Right ventricle myocardium superior (tissue), 1 donor: Measurements from ENCODE around the gene PSMB9. TPM values are rescaled to one million over a fixed set of nuclear protein-coding genes. Genes with fewer than 3 reads are reported as not detected.
"Not testable (repeated sequence)": the region's sequence is repeated elsewhere in the genome, so short reads cannot be mapped to it uniquely, and the experiment has no call there.

ENCODE experiments used
- ATAC-seq: fragments of 200-7000 bp; cut with Tn5 transposase; one replicate; pipeline ENCODE4 v1.9.1; 2020; ENCODE audit warnings: mild to moderate bottlenecking; ENCODE audit not compliant: poor library complexity
- DNase-seq: peaks from one replicate; pipeline ENCODE4 v3.0.0-alpha.2; 2020
- intact Hi-C: fragments of 100-400 bp; cut with DNase I; formaldehyde crosslinking; loops from one replicate; pipeline ENCODE4 v1.11.2; 2022
- long read RNA-seq: library from polyadenylated mRNA; unstranded; transcript quantifications from one replicate; pipeline ENCODE4 v2.0.0, GENCODE V29; 2021
- total RNA-seq: library from RNA; stranded (reverse); fragmentation: NEBNext Ultra II Directional; extraction: Animal tissue kit (Norgen Biotek cat#: 25700); gene quantifications from one replicate; pipeline ENCODE4 v1.2.1, GENCODE V29; 2021
- donor health status: DM: no; HTN: yes; CAD: no; lungs with severe emphysema.

PSMB9 gene
- total RNA-seq: 12.6 TPM
- long read RNA-seq, transcript PSMB9-207 (6 exons, 782 nt): major isoform, 6 of 11 reads
- long read RNA-seq, partial matches to known transcripts: 4 of 11 reads
- long read RNA-seq, other reads (novel, unspliced or antisense): 1 of 11 reads

DNA sequence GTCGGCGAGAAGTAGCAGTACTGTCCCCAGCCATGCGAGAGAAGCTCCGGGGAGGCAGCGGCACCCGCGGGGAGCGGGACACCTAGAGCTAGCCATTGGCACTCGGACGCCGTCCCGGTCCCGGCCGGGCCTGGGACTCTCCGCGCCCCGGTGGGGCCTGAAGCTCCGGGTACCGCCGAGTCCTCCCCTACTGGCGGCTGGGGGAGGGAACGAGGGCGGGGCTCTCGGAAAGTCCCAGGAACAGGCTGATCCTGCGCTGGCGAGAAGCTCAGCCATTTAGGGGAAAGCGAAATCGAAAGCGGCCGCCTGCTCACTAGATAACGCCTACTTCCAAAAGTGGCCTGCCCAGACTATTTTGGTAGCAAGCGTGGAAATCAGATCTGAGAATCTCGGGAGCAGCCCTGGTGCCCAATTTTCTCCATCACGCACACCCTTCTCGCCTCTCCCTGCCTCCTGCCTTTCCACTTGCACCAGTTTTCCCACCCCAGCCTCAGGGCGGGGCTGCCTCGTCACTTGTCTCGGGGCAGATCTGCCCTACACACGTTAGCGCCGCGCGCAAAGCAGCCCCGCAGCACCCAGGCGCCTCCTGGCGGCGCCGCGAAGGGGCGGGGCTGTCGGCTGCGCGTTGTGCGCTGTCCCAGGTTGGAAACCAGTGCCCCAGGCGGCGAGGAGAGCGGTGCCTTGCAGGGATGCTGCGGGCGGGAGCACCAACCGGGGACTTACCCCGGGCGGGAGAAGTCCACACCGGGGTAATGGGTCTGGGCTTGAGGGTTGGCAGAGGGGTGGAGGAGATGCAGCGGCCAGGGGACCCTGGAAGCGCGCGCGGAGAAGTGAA is at the start of gene PSMB9, which contains the start of gene TAP1:
Gene PSMB9 (plus strand): TSS at position 652 of the 835 bp plus-strand sequence. CDS start 38 bp downstream, at position 690.
Gene TAP1 (minus strand): TSS at position 164 of the 835 bp plus-strand sequence. CDS start 68 bp downstream, at position 96.
- intact Hi-C loops: loop anchor here (2.0 kb wide), 1 partner anchor 15 kb away; the partner anchor contains the start of gene TAP2
- DNase-seq: peak; percentile 97
- ATAC-seq: peak; percentile 97

DNA sequence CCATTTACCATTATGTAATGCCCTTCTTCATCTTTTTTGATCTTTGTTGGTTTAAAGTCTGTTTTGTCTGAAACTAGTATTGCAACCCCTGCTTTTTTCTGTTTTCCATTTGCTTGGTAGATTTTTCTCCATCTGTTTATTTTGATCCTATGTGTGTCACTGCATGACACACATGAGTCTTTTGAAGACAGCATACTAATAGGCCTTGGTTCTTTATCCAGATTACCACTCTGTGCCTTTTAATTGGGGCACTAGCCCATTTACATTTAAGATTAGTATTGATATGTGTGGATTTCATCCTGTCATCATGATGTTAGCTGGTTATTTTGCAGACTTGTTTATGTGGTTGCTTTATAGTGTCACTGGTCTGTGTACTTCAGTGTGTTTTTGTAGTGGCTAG is 48.6 kb upstream of the PSMB9 start:
- ATAC-seq, intact Hi-C loops, DNase-seq: not testable (repeated sequence)

DNA sequence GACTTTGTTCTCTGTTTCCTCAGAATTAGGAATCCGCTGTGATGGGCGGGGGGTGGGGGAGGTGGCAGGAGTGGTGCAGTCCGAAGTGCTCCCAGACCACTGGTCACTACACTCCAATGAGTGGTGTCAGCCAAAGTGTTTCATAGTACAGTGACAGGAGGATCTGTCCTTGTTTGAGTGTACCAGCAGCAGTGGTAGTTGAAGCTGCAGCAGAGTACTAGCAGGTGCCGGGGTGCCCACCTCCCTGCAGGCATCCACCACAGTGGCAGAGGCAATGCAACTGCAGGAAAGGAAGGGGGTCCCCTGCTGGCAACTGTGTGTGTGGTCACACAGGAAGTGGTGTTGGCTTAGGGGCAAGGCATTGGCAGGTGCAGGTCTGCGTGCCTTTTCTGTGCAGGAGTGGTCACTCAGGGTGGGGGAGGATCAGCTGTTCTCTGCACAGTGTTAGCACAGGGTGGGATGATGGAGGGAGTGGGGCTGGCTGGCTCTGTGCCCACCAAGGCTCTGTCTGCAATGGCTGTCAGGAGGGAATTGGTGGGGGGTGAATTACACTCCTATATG is 46.9 kb upstream of the PSMB9 start:
- intact Hi-C loops: no loop called here
- no peak for DNase-seq
- ATAC-seq: no peak

DNA sequence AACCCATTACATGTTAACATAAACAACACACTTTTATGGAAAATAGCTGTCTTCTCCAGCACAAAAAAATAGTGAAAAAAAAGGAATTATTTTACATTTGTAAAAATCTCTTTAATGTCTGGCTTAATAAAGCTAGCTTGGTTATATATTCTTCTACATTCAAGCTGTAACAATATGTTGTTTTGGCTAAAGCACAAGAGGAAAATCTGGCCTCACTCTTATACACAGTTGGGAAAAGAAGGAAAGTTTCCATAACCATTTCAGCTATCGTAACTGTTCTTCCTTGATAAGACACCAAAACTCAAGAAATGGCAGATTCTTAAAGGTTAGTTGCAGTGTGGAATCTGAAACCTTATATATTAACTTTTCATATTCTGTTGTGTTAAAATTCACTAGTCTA is 44.8 kb upstream of the PSMB9 start:
- no peak for ATAC-seq

DNA sequence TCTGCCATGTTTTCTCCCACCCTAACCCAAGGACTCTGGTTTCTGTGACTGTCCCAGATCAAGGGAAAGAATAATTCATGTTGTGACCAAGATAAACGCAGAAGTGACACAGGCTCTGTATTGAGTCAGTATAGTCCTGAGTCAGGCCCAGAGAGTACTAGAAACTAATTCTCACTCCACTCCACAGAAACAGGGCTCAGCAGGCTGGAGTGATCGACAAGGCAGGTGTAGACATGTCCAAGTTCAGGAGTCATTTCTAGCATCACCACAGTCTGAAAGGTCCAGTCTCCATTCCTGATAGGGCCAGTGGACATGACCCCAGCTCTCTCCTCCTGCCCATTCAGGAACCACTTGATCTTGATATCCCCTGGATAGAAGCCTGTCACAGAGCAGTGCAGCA is 39.8 kb upstream of the PSMB9 start:
- intact Hi-C loops: no loop called here
- ATAC-seq: no peak
- no peak for DNase-seq

More for the DNA sequence above, 44.8 kb upstream of the PSMB9 start:
- intact Hi-C loops: no loop called here
- DNase-seq: no peak

DNA sequence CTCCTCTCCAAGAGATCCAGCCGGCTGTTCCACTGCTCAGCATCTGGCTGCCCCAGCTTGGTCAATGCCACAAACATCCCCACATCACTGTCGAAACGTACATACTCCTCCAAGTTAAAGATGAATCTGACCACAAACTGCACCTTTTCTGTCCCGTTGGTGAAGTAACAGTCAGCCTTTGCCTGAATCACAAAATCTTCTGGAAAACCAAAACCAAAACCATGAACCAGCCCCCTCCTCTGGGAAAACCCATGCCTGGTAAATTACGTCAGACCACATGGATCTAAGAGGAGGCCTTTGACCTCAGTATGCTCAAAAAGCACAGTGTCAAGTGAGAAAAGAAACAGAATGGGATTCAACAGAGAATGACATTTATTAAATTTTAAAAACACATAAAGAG is 38.9 kb upstream of the PSMB9 start:
- no peak for DNase-seq
- ATAC-seq: peak; percentile 34
- intact Hi-C loops: no loop called here

DNA sequence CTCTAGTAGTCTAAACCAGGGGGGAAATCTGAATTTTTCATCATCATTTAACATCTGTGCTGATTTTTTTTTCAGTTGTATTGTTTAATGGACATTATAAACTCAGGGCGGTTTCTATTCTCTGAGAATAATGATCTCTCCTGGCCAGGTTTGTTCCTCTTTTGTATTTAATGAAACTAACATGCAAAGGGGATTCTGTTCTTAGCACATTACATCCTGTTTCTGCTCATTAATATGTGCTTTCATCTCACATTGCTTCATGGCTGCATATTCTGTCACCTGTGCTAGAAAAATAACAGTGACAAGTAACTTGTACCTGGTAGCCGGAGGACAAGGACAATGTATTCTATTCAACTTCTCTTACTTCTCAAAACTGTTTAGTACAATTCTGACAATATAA is 38.0 kb upstream of the PSMB9 start:
- no peak for ATAC-seq
- intact Hi-C loops: no loop called here
- no peak for DNase-seq

DNA sequence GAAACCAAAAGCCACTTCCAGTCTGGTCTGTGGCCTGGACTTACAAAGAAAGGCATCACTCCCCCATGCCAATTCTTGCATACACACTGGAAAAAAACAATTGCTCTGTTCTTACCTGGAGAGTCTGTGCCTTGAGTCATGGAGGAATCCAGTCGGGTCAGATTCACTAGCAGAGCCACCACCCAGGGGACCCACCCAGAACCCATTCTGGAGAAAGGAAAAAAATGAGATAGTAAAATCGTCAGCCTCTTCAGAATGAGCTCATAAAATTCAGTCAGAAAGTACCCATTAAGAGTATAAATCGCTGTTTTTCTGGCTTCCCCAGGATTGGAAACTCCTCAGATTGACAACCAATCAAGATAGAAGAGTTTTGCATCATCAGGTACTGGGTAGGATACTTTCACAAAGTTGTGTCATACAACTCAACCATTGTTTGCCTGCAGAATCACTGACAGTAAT is 37.2 kb upstream of the PSMB9 start, which contains the start of gene HLA-DOB:
Gene HLA-DOB (minus strand): TSS at position 257 of the 459 bp plus-strand sequence. CDS start 51 bp downstream, at position 206.
- ATAC-seq: no peak
- no peak for DNase-seq
- intact Hi-C loops: no loop called here

DNA sequence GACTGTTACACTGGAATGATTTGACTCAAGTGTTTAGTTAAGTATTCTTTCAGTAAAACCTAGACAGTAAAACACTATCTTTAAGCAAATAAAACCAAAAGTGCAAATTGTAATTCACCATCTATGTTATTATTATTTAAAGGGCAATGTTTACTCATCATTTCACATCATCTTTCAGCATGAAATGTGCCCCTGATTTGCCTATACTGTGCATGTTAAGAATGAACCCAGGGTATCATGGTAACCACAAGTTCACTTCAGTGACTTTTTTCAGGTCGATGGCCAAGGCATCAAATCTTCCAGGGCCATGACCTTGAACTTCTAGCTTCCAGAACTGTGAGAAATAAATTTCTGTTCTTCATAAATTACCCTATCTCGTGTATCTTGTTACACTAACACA is 35.1 kb upstream of the PSMB9 start:
- DNase-seq: no peak
- ATAC-seq: no peak
- intact Hi-C loops: no loop called here

DNA sequence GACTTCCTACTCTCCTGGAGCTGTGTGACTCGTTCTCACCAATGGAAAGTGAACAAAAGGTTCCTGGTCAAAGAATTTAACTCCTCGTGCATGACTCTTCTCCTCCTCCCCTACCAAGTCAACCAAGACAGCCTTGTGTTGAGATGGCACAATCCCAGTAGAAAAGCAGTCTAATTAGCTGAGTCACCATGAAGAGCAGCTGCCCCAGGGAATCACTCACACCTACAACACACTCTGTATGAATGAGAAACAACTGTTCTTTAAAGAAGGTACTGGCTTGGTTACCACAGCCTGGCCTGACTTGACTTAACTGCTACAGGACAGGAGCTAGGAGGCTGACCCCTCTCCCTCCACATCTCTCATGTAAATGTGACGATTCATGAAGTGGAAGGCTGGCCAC is 34.3 kb upstream of the PSMB9 start:
- no peak for ATAC-seq
- DNase-seq: no peak
- intact Hi-C loops: no loop called here

DNA sequence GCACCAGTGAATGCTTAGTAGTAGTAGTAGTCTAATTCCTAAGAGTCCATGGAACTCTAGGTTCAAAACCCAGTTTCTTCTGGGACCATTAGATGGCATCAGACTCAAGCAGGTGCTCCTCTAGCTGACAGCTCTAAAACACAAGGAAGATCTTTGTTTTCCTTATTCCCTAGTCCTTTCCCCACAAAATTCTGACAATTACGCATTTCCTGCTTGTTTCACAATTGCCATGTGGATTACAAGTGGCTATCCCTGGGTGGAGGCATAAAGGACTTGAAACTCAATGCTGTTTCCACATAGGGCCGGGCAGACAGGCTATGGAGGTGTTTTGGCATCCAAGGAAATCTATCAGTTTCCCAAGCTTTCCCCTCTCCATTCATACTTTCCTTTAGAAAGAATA is 28.0 kb upstream of the PSMB9 start:
- DNase-seq: no peak
- peak; percentile 78 for ATAC-seq
- intact Hi-C loops: no loop called here

DNA sequence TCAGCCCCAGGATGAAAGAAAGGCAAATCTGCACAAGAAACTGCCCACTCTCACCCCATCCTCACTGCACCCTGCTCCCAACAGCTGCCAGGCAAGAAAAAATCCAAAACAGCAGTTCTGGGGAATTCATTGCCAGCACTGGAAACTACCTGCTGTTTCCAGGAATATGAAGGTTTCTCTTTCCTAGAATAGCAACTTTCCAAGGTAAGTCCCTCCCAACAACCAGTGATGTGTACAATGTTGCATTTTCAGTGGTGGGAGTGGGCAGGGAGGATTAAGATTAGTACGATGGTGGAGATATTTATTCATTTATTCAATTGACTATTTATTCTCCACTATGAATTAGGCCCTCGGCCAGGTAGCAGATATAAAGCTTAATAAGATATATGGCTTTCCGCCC is 27.0 kb upstream of the PSMB9 start:
- DNase-seq: no peak
- intact Hi-C loops: no loop called here
- no peak for ATAC-seq

DNA sequence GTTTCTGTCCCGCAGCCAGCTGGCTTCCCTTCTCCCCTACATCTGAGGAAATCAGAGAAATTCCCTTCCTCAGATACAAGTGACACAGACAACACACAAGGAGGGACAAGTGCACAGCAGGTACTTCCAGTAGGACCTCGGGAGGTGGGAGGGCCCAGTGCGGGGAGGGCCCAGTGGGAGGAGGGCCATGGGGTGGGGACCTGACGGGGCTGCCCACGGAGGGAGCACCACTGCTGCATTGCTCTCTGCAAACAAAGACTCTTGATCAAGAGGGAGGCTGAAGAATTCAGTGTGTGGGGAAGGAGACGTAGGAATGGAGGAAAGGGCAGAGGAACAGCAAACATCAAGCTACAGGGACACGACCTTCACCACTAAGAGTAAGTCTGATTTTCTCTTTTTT is 24.5 kb upstream of the PSMB9 start:
- intact Hi-C loops: no loop called here
- ATAC-seq (no peak), DNase-seq (no peak)

DNA sequence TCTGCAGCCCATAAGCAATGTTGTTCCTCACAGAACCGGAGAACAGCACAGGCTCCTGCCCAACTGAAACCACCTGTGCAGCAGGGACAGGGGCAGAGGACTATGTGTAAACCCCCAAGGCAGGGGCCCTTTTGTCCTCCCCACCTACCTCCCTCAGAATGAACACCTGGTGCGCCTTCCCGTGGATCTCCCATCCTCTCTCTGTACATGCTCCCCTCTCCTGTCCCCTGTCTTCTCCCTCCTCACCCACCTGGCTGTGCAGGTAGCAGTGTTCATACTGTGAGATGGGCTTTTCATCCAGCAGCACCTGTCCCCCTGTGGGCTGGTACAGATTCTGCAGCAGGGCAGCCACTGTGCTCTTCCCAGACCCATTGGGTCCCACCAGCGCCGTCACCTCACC is 24.0 kb upstream of the PSMB9 start:
- no peak for ATAC-seq
- intact Hi-C loops: loop anchor here (5.0 kb wide), 1 partner anchor 37 kb away; no protein-coding TSS in a partner anchor
- DNase-seq: no peak

DNA sequence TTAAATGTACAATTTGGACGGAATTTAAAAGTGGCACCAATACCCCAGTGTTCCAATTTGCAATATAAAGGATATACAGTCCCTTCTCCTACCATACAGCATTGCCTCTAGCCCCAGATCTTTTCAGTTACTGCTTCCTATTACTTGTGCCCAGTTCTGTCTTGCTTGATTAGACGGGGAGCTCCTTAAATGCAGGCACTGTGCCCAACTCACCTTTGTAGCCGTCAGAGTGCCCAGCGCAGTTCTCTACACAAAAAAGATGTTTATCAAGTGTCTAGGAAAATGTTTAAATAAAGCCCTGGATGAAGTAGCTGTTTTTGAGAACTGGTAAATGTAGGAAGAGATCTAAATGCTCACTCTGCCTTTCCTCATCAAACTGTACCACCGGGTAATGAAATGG is 23.1 kb upstream of the PSMB9 start:
- DNase-seq (no peak), ATAC-seq (no peak)
- intact Hi-C loops: loop anchor here (5.0 kb wide), 1 partner anchor 36 kb away; no protein-coding TSS in a partner anchor

DNA sequence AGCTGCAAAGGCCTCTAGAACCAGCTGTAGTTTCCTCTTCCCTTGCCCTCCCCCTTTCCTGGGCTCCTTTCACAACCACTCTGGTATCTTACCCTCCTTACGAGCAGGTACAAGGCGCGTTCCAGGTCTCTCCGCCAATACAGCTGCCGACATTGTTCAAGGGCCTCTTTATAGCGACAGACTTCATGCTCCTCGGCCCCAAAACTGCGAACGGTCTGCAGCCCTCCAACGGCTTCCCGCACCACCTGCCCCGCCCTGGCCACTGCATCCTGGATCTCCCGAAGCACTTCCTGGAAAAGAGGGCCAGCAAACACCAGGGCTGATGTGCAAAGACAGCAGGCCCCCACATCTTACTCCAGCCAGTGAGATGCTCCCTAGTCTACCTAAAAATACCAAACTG is 21.5 kb upstream of the PSMB9 start:
- intact Hi-C loops: loop anchor here (5.0 kb wide), 1 partner anchor 35 kb away; no protein-coding TSS in a partner anchor
- ATAC-seq (no peak), DNase-seq (no peak)

DNA sequence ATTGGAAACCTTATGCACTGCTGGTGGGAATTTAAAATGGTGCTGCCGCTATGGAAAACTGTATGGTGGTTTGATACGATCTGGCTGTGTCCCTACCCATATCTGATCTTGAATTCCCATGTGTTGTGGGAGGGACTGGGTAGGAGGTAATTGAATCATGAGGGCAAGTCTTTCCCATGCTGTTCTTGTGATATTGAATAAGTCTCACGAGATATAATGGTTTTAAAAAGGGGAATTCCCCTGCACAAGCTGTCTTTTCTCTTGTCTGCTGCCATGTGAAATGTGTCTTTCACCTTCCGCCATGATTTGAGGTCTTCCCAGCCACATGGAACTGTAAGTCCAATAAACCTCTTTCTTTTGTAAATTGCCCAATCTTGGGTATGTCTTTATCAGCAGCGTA is 20.3 kb upstream of the PSMB9 start:
- no peak for DNase-seq
- no peak for ATAC-seq
- intact Hi-C loops: loop anchor here (5.0 kb wide), 1 partner anchor 34 kb away; no protein-coding TSS in a partner anchor

DNA sequence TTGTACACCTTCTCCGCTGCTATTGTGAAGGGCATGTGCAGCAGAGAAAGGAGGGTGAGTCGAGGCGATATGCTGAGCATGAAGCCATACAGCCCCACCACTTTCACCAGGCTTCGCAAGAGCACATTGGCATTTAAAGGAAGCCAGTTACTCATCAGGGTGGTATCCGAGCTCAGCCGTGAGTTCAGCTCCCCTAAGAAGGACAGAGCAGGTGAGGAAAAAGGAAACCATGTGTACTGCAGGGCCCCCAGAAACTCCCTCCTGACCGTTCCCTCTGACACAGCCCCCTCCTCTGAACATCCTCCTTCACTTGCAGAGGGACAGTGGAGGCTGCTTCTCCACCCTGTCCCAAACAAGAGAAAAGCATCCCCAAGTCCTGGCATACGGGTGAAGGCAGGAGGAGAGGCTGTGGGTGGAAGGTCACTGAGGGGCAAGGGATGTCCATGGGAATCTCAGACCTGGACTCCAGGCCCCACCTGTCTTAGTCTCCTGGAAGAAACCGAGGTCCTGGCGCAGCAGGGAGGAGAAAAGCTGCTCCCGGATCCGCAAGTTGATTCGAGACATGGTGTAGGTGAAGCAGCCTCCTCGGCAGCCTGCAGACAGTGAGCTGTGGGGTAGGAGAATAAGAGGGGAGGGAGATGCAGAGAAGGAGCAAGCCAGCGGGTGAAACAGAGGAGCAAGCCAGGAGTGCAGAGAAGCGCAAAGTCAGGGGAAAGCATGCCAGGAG is 18.7 kb upstream of the PSMB9 start:
- intact Hi-C loops: no loop called here
- DNase-seq (no peak), ATAC-seq (no peak)

DNA sequence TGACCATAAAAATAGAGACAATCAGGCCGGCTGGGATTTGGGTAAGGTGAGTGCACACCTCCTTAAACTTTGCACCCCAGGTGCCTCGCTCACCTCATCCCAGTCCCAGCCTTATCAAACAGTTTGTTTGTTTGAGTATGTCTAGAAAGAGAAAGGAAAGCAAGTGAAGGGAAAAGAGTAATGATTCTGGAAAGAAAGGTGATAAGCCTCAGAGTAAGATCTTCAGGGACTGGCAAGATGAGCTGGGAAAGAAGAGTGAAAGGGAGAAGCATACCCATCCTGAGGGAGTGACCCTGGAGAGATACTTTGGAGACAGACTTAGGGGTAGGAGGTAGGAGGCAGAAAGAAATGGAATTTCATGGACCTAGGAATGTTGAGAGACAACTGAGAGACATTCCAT is 17.1 kb upstream of the PSMB9 start:
- DNase-seq: no peak
- ATAC-seq: no peak
- intact Hi-C loops: no loop called here
